GM10266 (cell line): ENCODE results near the gene NAP1L4.

Source experiments
- DNase-seq: peaks from one replicate; pipeline ENCODE4 v3.0.0; 2012; ENCODE audit errors: extremely low spot score
- CTCF ChIP-seq: IDR thresholded peaks from 2 replicates; pipeline ENCODE4 v1.5.1; 2012; ENCODE audit warnings: mild to moderate bottlenecking, low read depth; ENCODE audit not compliant: control insufficient read depth, insufficient read depth; ENCODE audit errors: missing control alignments

Gene NAP1L4

GRCh38 chr11:3010521-3011275, 18.6 kb upstream of the NAP1L4 start:
- DNase-seq = no peak
- TF ChIP-seq CTCF = no peak

- TF ChIP-seq CTCF = no peak
- DNase-seq = no peak
Measured at GRCh38 chr11:3010004-3010403, 17.9 kb upstream of the NAP1L4 start.

GRCh38 chr11:3009481-3009880, 17.4 kb upstream of the NAP1L4 start:
- TF ChIP-seq CTCF = no peak
- DNase-seq = no peak

GRCh38 chr11:3008746-3009336, 16.7 kb upstream of the NAP1L4 start:
- TF ChIP-seq CTCF = no peak
- no peak for DNase-seq

- no peak for DNase-seq
- no peak for TF ChIP-seq CTCF
Measured at GRCh38 chr11:3007404-3008010, 15.4 kb upstream of the NAP1L4 start.

- no peak for TF ChIP-seq CTCF
- no peak for DNase-seq
Measured at GRCh38 chr11:3006505-3007260, 14.6 kb upstream of the NAP1L4 start.
